ENCODE results near the gene SLC2A5.

GRCh38 chr1:9005395-9005708 lies 64.1 kb downstream of the SLC2A5 start:
- TF ChIP-seq CTCF (IDR thresholded peaks at IDR 0.05; ENCODE audit: insufficient read depth, low read length) (no peak), POLR2AphosphoS5 (IDR thresholded peaks at IDR 0.05; ENCODE audit: low read depth) (no peak)

All from HL-60 (cell line).